DOHH2 (cell line): Measurements from ENCODE around the gene EIF4E2.

ENCODE experiments used
- CTCF ChIP-seq: fragments of 200-600 bp; sonication (generic); IDR thresholded peaks from one replicate; pipeline ENCODE4 v1.5.1; 2014; ENCODE audit warnings: antibody characterized with exemption, mild to moderate bottlenecking, low read depth, low read length; ENCODE audit not compliant: poor library complexity, severe bottlenecking
- EZH2phosphoT487 ChIP-seq: fragments of 200-600 bp; sonication (generic); IDR thresholded peaks from 2 replicates; pipeline ENCODE4 v1.6.1; 2017; ENCODE audit warnings: borderline replicate concordance, mild to moderate bottlenecking, antibody characterized with exemption, low read length, moderate library complexity, mixed read lengths

GRCh38 chr2:232522623-232523401, 27.7 kb upstream of the EIF4E2 start:
- no peak for TF ChIP-seq CTCF
- no peak for TF ChIP-seq EZH2phosphoT487
